GM21360 (cell line): Measurements from ENCODE around the gene GOSR1.
"Not testable (repeated sequence)": the region's sequence is repeated elsewhere in the genome, so short reads cannot be mapped to it uniquely, and the experiment has no call there.

Experiments
- ATAC-seq: cut with Tn5 transposase; IDR thresholded peaks from one replicate; pipeline ENCODE4 v1.9.1; 2021; ENCODE audit warnings: mild to moderate bottlenecking, moderate library complexity; ENCODE audit not compliant: unreplicated experiment

The GOSR1 gene

DNA sequence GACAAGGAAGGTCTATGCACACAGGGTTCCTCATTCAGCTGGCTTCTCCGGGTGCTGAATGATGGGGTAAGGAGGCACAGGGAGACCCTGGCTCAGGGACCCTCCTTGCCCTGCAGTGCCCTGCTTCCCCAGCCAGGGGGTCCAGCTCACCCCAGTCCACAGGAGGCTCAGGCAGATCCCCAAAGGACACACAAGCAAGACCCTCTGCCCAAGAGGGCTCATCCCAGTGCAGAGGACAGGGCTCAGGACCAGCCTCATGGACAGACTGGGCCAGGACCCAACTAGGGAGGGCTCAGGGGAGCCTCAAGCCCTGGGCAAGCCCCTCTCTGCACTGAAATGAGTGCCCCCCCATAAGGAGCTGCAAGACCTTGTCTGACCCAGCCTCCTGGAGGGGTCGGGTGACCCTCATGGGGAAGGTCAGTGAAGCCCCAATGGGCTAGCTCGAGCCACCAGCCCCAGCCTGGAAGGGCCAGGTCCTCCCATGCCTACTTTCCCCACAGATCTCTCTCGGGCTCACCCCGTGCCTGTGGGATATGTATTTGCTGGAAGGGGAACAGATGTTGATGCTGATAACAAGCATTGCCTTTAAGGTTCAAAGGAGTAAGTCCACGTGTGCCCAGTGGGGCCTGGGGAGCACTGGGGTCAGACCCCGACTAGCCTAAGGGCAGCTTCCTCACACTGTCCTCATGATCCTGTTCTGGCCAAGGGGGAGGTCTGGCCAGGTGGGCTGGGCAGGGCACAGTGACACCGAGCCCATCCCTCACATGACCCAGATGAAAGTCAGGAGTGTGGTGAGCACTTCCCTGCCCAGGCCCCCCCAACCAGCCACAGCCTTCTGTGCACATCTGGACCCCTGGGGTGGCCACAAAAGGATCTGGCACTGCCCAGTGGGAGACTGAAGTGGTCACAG is 83.2 kb downstream of the GOSR1 start:
- not testable (repeated sequence) for ATAC-seq

DNA sequence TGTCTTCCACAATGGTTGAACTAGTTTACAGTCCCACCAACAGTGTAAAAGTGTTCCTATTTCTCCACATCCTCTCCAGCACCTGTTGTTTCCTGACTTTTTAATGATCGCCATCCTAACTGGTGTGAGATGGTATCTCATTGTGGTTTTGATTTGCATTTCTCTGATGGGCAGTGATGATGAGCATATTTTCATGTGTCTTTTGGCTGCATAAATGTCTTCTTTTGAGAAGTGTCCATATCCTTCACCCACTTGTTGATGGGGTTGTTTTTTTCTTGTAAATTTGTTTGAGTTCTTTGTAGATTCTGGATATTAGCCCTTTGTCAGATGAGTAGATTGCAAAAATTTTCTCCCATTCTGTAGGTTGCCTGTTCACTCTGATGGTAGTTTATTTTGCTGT is 84.6 kb downstream of the GOSR1 start:
- ATAC-seq, result not testable (repeated sequence)

DNA sequence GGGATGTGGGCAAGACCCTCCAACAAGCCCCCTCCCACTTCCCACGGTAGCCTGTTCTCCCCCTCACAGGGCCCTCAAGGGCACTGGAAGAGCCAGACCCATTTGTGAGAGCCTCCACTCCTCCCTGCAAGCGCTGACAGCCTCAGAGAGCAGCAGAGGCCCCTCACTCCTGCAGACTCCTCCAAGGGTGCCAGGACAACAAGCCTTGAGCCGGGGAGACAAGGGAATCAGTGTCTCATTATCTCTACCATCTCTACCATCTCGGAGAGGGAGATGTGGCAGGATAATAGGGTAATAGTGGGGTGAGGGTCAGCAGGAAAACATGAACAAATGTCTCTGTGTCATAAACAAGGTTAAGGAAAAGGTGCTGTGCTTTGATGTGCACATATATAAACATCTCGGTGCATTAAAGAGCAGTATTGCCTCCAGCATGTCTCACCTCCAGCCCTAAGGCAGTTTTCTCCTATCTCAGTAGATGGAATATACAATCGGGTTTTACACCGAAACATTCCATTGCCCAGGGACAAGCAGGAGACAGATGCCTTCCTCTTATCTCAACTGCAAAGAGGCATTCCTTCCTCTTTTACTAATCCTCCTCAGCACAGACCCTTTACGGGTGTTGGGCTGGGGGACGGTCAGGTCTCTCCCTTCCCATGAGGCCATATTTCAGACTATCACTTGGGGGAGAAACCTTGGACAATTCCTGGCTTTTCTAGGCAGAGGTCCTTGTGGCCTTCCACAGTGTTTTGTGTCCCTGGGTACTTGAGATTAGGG is 86.1 kb downstream of the GOSR1 start:
- not testable (repeated sequence) for ATAC-seq

DNA sequence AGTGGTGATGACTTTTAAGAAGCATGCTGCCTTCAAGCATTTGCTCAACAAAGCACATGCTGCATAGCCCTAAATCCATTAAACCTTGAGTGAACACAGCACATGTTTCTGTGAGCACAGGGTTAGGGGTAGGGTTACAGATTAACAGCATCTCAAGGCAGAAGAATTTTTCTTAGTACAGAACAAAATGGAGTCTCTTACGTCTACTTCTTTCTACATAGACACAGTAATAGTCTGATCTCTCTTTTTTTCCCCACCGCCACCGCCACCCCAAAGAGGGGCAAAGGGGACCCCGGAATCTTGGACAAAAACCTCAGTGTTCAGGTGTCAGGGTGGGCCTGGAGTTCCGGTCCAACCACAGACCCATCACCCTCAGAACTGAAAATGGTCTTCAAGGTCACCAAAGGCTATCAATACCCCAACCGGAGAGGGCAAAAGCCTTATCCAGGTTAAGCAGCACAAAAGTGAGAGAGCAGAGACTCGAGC is 86.7 kb downstream of the GOSR1 start:
- ATAC-seq, result not testable (repeated sequence)

DNA sequence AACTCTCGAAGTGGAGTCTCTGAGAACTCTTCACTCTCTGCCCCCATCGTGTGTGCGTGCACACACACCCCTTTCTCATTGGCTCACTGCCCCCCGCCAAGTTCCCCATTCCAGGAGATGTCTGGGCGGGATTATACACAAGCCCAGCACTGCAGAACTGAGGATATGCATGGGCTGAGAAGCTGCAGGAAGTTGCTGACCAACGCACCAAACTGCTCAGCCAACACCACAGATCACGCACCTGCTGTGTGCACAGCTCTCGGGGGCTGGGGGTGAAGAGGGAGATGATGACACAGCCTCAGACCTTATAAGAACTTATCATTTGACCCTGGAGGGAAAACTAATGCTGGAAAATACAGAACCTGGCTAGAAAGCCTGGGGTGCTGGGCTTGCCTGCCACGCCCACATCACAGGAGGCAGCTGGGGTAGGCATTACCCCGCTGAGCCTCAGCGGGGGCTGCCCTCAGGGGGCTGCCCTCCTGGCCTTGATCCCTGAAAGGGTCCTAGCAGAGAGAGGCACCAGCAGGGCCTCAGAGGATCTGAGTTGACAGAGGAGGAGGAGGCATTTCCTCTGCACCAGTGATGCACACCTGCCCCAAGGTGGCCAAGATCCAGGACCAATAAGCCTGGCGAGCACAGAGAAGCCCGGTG is 87.3 kb downstream of the GOSR1 start:
- ATAC-seq, result not testable (repeated sequence)

DNA sequence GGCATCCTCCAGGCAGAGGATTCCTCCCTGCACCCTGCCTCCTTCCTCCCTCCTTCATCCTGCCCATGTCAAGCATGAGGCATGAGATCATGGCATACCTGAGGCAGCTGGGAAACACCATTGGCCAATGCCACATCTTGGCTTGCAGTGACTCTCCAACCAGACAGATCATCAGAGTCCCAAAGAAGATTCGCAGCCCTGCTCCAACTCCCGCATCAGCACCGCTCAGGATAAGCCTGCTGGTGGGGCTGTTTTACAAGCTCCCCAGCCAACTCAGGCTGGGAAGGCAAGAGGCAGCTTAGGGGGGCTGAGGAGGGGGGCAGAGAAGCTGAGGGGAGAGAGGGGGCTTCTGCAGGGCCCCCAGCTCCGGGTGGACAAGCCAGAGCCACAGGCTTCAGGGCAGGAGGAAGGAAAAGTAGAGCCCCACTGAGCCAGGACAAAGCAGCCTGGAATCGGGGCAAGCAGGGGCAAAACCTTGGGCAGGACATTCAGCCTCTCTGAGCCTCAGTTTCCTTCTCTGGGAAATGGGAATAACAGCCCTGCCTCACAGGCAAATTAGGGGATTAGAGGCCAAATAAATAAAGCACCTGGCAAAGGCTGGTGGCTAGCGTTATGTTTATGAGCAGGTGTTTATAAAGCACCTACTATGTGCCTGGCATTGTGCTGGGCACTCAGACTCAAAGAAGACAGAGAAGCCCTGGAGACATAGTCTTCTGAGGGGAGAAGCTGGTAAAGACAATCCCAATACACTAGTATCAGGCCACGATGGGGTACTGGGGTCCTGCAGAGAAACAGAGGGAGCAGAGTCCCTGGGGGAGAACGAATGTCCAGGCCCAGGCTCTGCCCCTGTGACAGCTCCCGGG is 88.1 kb downstream of the GOSR1 start:
- ATAC-seq, result no peak

DNA sequence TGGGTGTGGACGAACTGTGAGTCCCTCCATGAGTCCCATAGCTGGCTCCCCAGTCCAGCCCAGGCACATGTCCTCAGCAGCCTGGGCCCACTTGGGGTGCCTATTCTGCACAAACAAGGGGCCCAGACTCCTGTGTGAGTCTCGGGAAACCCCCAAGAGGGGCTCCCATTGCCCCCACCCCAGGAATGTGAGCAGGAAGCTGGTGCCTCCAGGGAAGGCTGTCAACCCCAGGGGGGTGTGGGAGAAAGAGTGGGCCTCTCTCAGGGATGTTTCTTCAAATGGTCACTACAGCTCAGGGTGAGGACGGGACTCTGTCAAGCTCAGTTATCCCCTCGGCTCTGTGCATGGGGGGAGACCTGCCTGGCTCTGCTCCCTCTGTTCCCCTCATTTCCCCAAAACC is 88.9 kb downstream of the GOSR1 start:
- not testable (repeated sequence) for ATAC-seq

DNA sequence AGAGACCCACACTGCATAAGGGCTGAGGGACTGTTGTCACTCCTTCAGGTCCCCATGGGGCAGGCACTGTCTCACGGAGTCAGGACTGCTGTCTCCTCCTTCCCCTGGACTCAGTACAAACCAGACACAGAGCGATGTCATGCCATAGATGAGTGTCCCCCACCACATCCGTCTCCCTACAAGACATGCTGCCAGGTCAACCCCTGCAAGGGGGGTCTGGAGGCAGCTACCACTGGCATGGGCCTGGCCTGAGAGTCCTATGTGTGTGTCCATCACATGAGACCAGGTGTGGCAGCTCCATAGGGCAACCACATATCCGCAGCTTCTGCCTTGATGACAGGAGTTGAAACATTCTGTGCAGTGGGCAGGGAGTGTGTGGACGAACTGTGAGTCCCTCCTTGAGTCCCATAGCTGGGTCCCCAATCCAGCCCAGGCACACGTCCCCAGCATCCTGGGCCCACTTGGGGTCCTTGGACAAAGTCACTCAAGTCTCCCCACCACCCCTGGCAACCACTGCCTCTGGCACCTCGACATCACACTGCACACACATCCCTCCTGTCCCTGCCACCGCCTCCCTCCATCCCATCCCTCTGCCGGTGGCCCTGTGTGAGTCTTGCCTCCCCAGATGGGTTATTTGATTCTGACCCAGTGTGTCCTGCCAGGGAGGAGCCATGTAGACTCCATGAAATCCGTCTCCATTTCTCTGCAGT is 89.5 kb downstream of the GOSR1 start:
- not testable (repeated sequence) for ATAC-seq

DNA sequence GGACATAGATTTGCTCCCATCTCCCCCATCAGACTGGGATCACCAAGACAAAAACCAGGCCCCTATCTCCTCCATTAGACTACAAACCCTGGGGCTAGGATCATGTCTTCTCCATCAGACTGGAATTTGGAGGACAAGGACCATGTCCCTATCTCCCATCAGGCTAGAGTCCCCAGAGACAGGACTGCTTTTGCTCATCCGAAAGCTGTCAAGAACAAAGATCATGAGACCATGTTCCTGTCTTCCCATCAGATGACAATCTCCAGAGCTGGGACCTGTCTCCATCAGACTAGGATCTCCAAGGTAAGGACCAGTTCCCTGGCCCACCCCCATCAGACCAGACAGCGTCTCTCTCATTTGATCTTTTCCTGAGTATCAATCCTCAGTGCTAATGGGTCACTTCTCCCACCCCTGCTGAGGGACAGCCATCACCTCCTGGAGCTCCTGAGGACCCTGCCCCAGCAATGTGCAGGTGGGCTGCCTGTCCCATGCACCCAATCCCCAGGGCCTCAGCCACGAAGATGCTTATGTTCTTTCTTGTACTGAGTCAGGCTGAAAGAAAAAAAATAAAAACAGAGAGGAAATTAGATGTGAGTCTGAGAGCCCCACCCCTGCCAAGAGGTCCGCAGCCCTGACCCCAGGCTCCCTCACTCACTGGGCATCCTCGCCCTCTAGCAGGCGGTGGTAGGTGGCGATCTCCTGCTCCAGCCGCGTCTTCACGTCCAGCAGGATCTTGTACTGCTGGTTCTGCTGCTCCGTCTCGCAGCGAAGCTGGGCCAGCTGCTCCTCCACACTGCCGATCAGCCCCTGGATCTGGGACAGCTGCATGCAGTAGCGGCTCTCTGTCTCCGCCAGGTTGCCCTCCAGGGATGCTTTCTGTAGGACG is 90.3 kb downstream of the GOSR1 start:
- ATAC-seq, result no peak

DNA sequence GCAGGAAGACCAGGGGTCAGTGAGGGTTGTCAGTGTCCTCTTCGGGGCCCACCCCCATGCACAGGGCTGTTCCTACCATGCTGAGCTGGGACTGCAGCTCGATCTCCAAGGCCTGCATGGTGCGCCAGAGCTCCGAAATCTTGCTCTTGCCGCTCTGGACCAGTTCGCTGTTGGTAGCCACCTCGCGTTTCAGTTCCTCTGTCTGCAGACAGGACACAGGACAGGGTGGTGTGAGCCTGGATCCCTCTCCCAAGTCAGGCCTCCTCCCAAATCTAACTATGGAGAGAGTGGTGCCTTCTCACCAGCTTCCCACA is 90.9 kb downstream of the GOSR1 start:
- ATAC-seq, result no peak

DNA sequence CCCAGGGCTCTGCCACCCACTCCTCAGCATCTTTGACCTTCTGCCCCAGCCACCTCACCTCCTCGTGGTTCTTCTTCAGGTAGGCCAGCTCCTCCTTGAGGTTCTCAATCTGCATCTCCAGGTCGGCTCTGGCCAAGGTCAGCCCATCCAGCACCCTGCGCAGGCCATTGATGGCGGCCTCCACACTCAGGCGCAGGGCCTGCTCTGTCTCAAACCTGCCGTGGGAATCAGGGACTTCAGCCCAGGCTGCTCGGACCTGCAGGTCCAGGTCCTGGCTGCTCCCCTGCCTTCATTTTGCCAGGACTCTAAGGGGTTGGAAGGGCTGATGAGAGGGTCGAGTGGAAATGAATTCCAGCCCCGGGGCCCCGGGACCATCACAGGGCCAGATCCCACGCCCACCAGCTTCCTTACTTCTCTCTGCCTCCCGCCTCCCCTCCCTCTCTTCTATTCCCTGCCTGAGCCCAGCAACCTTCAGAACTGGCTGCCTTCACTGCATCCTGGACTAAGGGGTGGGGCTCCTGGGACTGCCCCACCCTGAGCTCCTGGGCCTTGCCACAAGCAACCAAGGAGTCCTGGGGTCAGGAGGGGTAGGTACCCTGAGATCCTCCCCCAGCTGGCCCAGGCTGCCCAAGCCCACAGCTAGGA is 92.4 kb downstream of the GOSR1 start:
- not testable (repeated sequence) for ATAC-seq

DNA sequence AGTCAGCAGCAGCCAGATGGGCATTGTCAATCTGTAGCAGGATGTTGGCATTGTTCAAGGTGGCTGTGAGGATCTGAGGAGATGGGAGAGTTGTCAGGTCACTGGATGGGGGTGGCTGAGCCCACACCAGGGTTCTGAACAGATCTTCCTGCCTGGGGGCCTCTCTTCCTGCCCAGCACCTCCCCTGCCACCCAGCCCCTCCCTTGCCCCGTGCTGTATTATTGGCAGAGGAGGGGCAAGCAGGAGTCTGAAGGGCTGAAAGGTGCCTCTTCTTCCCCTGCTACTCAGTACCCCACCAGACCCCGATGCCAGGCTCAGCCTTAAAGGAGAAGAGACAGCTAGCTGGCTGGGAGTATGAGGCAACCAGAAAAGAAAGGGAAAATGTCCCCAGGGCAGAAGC is 93.0 kb downstream of the GOSR1 start:
- ATAC-seq, result no peak

DNA sequence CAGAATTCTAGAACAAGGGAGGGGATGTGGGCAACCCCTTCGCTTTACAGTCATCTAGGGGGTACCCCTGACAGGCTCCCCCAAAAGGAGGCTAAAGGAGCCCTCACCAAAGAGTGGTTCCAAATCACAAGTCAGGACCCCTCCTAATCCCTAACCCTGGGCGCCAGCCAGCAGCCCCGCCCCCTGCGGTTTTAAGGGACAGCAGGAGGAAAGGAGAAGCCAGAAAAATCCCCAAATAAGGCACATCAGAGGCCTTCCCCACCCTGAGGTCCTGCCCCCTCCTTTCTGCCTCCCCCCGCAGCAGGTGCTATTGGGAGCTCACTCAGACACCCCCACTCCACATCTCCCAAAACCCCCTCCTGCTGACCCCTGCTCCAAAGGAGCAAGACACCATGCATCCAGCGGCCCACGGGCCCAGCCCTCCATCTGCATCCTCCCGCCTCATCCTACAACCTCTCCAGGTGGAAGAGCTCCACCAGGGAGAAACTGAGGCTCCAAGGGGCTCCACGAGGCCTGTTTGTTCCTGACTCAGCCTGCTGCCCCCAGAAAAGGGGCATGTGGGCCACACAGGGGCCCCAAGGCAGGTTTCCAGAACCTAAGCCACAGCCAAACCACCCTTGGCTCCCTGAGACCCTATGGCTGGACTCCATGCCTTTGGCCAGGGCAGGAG is 93.5 kb downstream of the GOSR1 start:
- no peak for ATAC-seq

DNA sequence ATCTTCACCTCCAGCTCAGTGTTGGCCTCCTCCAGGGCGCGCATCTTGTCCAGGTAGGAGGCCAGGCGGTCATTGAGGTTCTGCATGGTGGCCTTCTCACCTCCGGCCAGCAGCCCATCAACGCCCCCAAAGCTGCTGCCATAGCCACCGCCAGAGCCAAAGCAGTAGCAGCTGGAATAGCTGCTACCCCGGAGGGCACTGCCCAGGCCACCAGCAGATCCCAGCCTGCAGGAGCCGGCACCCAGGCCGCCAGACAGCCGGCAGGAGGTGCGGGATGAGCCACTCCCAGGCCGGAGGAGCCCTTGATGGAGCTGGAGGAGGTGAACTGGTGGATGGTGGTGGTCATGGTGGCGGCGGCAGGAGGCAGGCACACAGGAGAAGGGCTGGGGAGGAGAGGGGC is 94.2 kb downstream of the GOSR1 start:
- ATAC-seq, result not testable (repeated sequence)

DNA sequence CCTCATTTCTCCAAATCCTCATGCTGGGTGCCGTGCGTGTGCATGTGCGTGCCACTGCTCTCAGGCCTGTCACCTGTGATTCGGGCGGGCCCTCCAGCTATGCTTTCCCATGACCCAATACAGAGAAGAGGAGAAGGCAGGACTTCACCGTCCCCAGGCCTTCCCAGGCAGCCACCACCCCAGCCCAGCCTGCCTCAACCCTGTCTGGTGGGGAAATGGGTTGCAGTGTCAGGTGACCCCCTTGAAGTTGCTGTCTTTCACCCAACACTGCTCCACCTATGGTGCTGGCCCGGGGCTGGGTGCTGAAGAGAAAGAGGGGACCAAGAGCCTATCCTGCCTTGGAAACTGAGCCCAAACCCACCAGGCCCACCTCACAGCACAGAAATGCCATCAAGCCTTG is 94.7 kb downstream of the GOSR1 start:
- ATAC-seq, result no peak

DNA sequence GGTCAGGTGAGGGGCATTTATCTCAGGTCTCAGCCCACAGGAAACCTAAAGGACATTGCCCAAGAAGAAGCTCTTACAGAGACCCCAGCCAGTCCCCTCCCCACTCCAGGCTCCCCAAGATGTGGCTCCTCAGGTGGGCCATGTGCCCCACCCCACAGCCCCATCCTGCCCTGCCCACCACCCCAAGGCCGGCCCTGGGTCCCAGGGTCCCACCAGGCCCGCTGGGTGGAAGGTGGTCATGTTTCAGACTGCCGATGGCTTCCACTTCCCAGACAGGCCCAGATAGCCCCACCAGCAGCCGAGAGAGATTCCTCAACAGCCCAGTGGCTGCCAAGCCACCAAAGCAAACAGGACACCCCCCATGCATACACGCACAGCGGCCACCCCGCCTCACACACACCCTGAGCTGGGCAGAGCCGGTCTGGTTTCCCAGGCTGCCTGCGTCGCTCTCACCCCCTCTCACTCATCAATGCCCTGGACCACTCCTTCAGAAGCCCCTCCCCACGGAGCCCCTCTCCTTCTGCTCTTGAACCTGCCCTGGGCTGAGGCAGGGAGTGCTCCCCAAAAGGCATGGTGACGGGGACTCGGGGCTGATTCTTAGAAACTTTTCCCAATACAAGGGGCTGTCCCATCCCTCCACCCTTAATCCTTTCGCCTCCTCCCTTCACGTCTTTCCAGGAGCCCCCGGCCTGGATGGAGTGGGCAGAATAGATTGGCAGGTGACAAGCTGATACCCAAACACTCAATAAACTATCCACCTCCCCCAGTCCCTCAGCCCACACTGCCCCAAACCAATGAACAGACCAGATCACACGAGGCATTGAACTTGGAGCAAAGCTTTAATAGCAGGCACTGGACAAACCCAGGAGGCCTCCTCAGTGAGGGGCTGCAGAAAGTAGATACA is 95.7 kb downstream of the GOSR1 start:
- ATAC-seq, result not testable (repeated sequence)
